Spleen (tissue), 11 donors: ENCODE measurements around the gene TLR4. TPM values are rescaled to one million over a fixed set of nuclear protein-coding genes. Genes with fewer than 3 reads are reported as not detected.

Experiments
- DNase-seq: peaks from one replicate; pipeline ENCODE4 v3.0.0-alpha.2; 2020
- H3K27ac ChIP-seq, 8 donors: fragments of 200-600 bp; sonication (generic) in 7 of 8; 1 replicate in 4 of 8; 2 replicates in 4 of 8; pipeline versions ENCODE4 v1.5.0 to v1.8.0; 2016 to 2021; ENCODE audit warnings: inconsistent platforms in 4 of 8, mild to moderate bottlenecking in 4 of 8, moderate library complexity in 1 of 8
- H3K27me3 ChIP-seq, 7 donors: fragments of 200-600 bp; sonication (generic) in 6 of 7; replicated peaks in 1 of 7; 1 replicate in 4 of 7; 2 replicates in 3 of 7; pipeline versions ENCODE4 v1.5.0 to v1.8.0; 2016 to 2021; ENCODE audit warnings: inconsistent platforms in 3 of 7, mild to moderate bottlenecking in 1 of 7
- H3K36me3 ChIP-seq, 6 donors: fragments of 200-600 bp; sonication (generic) in 5 of 6; 1 replicate in 4 of 6; 2 replicates in 2 of 6; pipeline versions ENCODE4 v1.5.0 to v1.8.0; 2016 to 2021; ENCODE audit warnings: inconsistent platforms in 2 of 6
- H3K4me1 ChIP-seq, 6 donors: fragments of 200-600 bp; sonication (generic) in 5 of 6; 1 replicate in 3 of 6; 2 replicates in 3 of 6; pipeline versions ENCODE4 v1.5.0 to v1.8.0; 2016 to 2021; ENCODE audit warnings: inconsistent platforms in 3 of 6
- H3K4me3 ChIP-seq, 8 donors: fragments of 200-600 bp; sonication (generic) in 7 of 8; 1 replicate in 4 of 8; 2 replicates in 4 of 8; pipeline versions ENCODE4 v1.5.0 to v1.8.0; 2016 to 2021; ENCODE audit warnings: inconsistent platforms in 4 of 8, mild to moderate bottlenecking in 4 of 8, moderate library complexity in 2 of 8
- H3K9me3 ChIP-seq, 8 donors: fragments of 200-600 bp; sonication (generic) in 7 of 8; 1 replicate in 4 of 8; 2 replicates in 4 of 8; pipeline versions ENCODE4 v1.5.0 to v1.8.0; 2016 to 2021; ENCODE audit warnings: inconsistent platforms in 4 of 8
- CTCF ChIP-seq, 11 experiments: fragments of 200-600 bp in 7 of 11; fragments of 450-650 bp in 4 of 11; sonication (generic) in 4 of 11; IDR thresholded peaks in 8 of 11; conservative IDR thresholded peaks in 3 of 11; 1 replicate in 7 of 11; 2 replicates in 4 of 11; pipeline versions ENCODE4 v1.4.0 to v1.8.0; 2016 to 2021; ENCODE audit warnings: antibody characterized with exemption in 11 of 11, inconsistent platforms in 4 of 11, mild to moderate bottlenecking in 1 of 11
- POLR2A ChIP-seq, 3 donors: fragments of 450-650 bp; IDR thresholded peaks; one replicate each; pipeline ENCODE4 v1.5.1; 2017; ENCODE audit warnings: antibody characterized with exemption in 3 of 3, mild to moderate bottlenecking in 1 of 3
- POLR2AphosphoS5 ChIP-seq, 3 donors: sonication (generic); formaldehyde crosslinking; IDR thresholded peaks; one replicate each; pipeline ENCODE4 v1.5.1; 2017; ENCODE audit warnings: antibody characterized with exemption in 3 of 3
- WGBS, 5 donors: extraction: QIAGEN DNeasy Blood & Tissue Kit in 3 of 5; methylation state at CpG; one replicate each; pipeline versions ENCODE4 v1.1.5 to v1.1.7; 2013 to 2018; 5-methylcytosine and 5-hydroxymethylcytosine counted together
- intact Hi-C: fragments of 100-400 bp; cut with DNase I; formaldehyde crosslinking; loops from one replicate; pipeline ENCODE4 v1.15.0; 2023; ENCODE audit warnings: low total_unique reads
- polyA plus RNA-seq, 3 donors: library from polyadenylated mRNA; stranded (reverse); fragments of 200-250 nt; gene quantifications; one replicate each; pipeline ENCODE4 v1.2.1, GENCODE V29; 2013
- total RNA-seq, 7 donors: library from RNA; depleted of rRNA in 3 of 7; stranded (reverse); fragments of >200 nt in 3 of 7; fragmentation: NEBNext Ultra II Directional in 4 of 7; extraction: Animal tissue kit (Norgen Biotek cat#: 25700) in 4 of 7; gene quantifications; one replicate each; pipeline versions ENCODE4 v1.1.0 to v1.2.1, GENCODE V29; 2016 to 2021
- donor health status: healthy with polysubstance abuse.
- donor health status: DM: no; HTN: no; CAD: no; lungs with moderate emphysema.
- donor health status: DM: no; HTN: no; CAD: no.
- donor health status: Bipolar disorder and iron deficiency.
- donor health status: healthy.
- donor health status: DM: no; HTN: no; CAD: no.
- donor health status: DM: yes; HTN: yes; CAD: no.

TLR4 gene
- total and polyA plus RNA-seq, 10 donors: 6.3 to 216 (median 104) TPM

- H3K4me1 ChIP-seq: no peaks in the 10 kb centered on the region
- DNase-seq: no peak
- no peaks in the 10 kb centered on the region for H3K27me3 ChIP-seq
- no peak for TF ChIP-seq POLR2A (IDR thresholded peaks at IDR 0.05)
- TF ChIP-seq POLR2AphosphoS5 (IDR thresholded peaks at IDR 0.05): no peak
- TF ChIP-seq CTCF (IDR thresholded peaks at IDR 0.05 in 8 of 11, conservative IDR thresholded peaks at IDR 0.05 in 3 of 11): no peak
- no peak overlapping the region for H3K4me3 ChIP-seq
- no peaks in the 10 kb centered on the region for H3K36me3 ChIP-seq
- H3K9me3 ChIP-seq: peaks cover 0 to 8% (median 2%) of the 10 kb centered on the region in 8 donors
- no peak overlapping the region for H3K27ac ChIP-seq
- 85 to 95% (median 93%) methylated on average over 2 of the region's 2 CpGs for WGBS, 5 donors
- intact Hi-C loops: no loop called here
These were observed 16.7 kb upstream of the TLR4 start for GRCh38 chr9:117687532-117687931.

- Histone ChIP-seq H3K4me3 (no peak overlapping the region), H3K4me1 (no peaks in the 10 kb centered on the region), H3K9me3 (peaks cover 0 to 8% (median 2%) of the 10 kb centered on the region in 8 donors), H3K27me3 (no peaks in the 10 kb centered on the region), H3K27ac (no peak overlapping the region), H3K36me3 (no peaks in the 10 kb centered on the region)
- intact Hi-C loops: no loop called here
- no peak for DNase-seq
- TF ChIP-seq POLR2AphosphoS5 (IDR thresholded peaks at IDR 0.05) (no peak), CTCF (IDR thresholded peaks at IDR 0.05 in 8 of 11, conservative IDR thresholded peaks at IDR 0.05 in 3 of 11) (no peak), POLR2A (IDR thresholded peaks at IDR 0.05) (no peak)
These were observed 12.8 kb upstream of the TLR4 start for GRCh38 chr9:117691367-117691766.

GRCh38 chr9:117696154-117696553, 8.0 kb upstream of the TLR4 start:
- peak; percentile 47 for DNase-seq
- Histone ChIP-seq H3K27me3 (no peaks in the 10 kb centered on the region), H3K36me3 (no peaks in the 10 kb centered on the region), H3K9me3 (peaks cover 0 to 9% (median 0%) of the 10 kb centered on the region in 8 donors), H3K27ac (peak overlapping the region in 7 of 8 donors; percentile 16 to 79 (median 62)), H3K4me3 (peak overlapping the region in 1 of 8 donors; percentile 41), H3K4me1 (no peaks in the 10 kb centered on the region)
- TF ChIP-seq CTCF (IDR thresholded peaks at IDR 0.05 in 8 of 11, conservative IDR thresholded peaks at IDR 0.05 in 3 of 11): no peak
- peak in 1 of 3 donors; percentile 66 for TF ChIP-seq POLR2AphosphoS5 (IDR thresholded peaks at IDR 0.05)
- 39 to 93% (median 72%) methylated on average over 2 of the region's 2 CpGs for WGBS, 5 donors
- intact Hi-C loops: no loop called here

GRCh38 chr9:117697046-117697445, 7.2 kb upstream of the TLR4 start:
- WGBS, 5 donors: 44 to 100% (median 86%) methylated on average over 1 of the region's 1 CpG
- intact Hi-C loops: no loop called here
- peak overlapping the region in 6 of 8 donors; percentile 16 to 79 (median 68) for H3K27ac ChIP-seq
- no peaks in the 10 kb centered on the region for H3K27me3 ChIP-seq
- TF ChIP-seq CTCF (IDR thresholded peaks at IDR 0.05 in 8 of 11, conservative IDR thresholded peaks at IDR 0.05 in 3 of 11): no peak
- no peak for TF ChIP-seq POLR2AphosphoS5 (IDR thresholded peaks at IDR 0.05)
- no peak for TF ChIP-seq POLR2A (IDR thresholded peaks at IDR 0.05)
- peaks cover 0 to 2% (median 0%) of the 10 kb centered on the region in 6 donors for H3K4me1 ChIP-seq
- H3K36me3 ChIP-seq: no peaks in the 10 kb centered on the region
- H3K9me3 ChIP-seq: peaks cover 0 to 9% (median 0%) of the 10 kb centered on the region in 8 donors
- peak; percentile 47 for DNase-seq
- H3K4me3 ChIP-seq: peak overlapping the region in 1 of 8 donors; percentile 41
